ENCODE measurements around the gene TRUB2.

DNA sequence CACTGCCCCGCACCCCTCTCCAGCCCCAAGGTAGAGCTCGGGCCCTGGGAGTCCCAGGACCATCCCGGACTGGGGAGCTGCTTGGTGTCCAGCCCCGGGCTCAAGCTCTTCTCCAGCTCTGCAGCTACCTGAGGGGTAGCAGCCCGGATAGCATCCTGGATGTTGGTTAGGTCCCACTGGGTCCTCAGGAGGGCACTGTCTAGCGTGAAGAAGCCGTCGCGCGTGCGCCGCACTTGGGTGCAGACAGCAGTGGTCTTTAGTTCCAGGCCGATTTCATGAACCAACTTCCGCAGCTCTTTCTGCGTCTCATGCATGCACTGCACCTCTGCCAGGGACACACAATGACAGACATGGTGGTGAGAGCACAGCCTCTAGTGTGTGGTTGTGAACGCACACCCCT lies 12.7 kb downstream of the TRUB2 start:
- no peak for TF ChIP-seq POLR2A (IDR thresholded peaks at IDR 0.05)
- no peak for TF ChIP-seq CTCF (IDR thresholded peaks at IDR 0.05)

Data from adrenal gland (tissue), 5 donors.